Neural crest cell (in vitro differentiated cells): ENCODE results near the gene RGS16. TPM values are rescaled to one million over a fixed set of nuclear protein-coding genes. Genes with fewer than 3 reads are reported as not detected.

Source experiments
- DNase-seq: peaks from one replicate; pipeline ENCODE4 v3.0.0; 2021; ENCODE audit warnings: low read depth, mixed read lengths, low spot score
- H3K27ac Mint-ChIP-seq: one replicate; pipeline ENCODE4 v1.8.0; 2021; ENCODE audit warnings: mild to moderate bottlenecking, mixed read lengths; ENCODE audit not compliant: unreplicated experiment
- H3K27me3 Mint-ChIP-seq: 2 replicates; pipeline ENCODE4 v1.8.0; 2021; ENCODE audit warnings: low read depth, mild to moderate bottlenecking, mixed read lengths
- H3K36me3 Mint-ChIP-seq: 2 replicates; pipeline ENCODE4 v1.8.0; 2021; ENCODE audit warnings: low read depth, mild to moderate bottlenecking, mixed read lengths
- H3K4me1 Mint-ChIP-seq: 2 replicates; pipeline ENCODE4 v1.8.0; 2021; ENCODE audit warnings: mixed read lengths
- H3K4me3 Mint-ChIP-seq: one replicate; pipeline ENCODE4 v1.8.0; 2021; ENCODE audit warnings: mild to moderate bottlenecking, mixed read lengths
- H3K9me3 Mint-ChIP-seq: 2 replicates; pipeline ENCODE4 v1.8.0; 2021; ENCODE audit warnings: mixed read lengths
- total RNA-seq: library from RNA; stranded (reverse); gene quantifications from 2 replicates; pipeline ENCODE4 v1.2.1, GENCODE V29; 2021
- TF ChIP-seq, protein P1 (sequence below): fragments of 200-600 bp; sonication (generic); conservative IDR thresholded peaks from 2 replicates; pipeline ENCODE4 v1.5.0; 2021; ENCODE audit warnings: antibody characterized with exemption, mild to moderate bottlenecking

RGS16 gene
- total RNA-seq, 1 donor from 2014 or later, result 6.4 TPM

DNA sequence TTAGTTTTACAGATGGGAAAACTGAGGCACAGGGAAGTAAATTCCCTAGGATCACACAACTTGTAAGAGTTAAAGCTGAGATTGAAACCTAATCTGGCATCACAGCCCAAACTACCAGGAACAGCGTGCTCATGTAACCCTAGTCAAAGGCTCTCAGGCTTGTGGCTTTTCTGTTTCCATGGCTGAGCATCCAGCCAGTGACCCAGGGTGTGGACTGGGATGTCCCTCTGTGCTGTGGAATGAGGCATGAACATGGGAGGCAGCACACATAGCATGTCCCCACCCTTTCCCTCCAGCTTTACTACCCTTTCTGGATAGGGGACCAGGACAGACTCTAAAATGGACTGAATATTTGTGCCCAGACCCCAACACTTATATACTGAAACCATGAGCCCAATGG lies 35.1 kb upstream of the RGS16 start:
- H3K4me1 Mint-ChIP-seq, result peaks cover 24% of the 10 kb centered on the region
- TF ChIP-seq, protein P1, sequence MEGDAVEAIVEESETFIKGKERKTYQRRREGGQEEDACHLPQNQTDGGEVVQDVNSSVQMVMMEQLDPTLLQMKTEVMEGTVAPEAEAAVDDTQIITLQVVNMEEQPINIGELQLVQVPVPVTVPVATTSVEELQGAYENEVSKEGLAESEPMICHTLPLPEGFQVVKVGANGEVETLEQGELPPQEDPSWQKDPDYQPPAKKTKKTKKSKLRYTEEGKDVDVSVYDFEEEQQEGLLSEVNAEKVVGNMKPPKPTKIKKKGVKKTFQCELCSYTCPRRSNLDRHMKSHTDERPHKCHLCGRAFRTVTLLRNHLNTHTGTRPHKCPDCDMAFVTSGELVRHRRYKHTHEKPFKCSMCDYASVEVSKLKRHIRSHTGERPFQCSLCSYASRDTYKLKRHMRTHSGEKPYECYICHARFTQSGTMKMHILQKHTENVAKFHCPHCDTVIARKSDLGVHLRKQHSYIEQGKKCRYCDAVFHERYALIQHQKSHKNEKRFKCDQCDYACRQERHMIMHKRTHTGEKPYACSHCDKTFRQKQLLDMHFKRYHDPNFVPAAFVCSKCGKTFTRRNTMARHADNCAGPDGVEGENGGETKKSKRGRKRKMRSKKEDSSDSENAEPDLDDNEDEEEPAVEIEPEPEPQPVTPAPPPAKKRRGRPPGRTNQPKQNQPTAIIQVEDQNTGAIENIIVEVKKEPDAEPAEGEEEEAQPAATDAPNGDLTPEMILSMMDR, result no peak
- no peaks in the 10 kb centered on the region for H3K9me3 Mint-ChIP-seq
- no peak overlapping the region for H3K4me3 Mint-ChIP-seq
- no peak for DNase-seq
- no peak overlapping the region for H3K27ac Mint-ChIP-seq
- no peaks in the 10 kb centered on the region for H3K27me3 Mint-ChIP-seq
- no peaks in the 10 kb centered on the region for H3K36me3 Mint-ChIP-seq

DNA sequence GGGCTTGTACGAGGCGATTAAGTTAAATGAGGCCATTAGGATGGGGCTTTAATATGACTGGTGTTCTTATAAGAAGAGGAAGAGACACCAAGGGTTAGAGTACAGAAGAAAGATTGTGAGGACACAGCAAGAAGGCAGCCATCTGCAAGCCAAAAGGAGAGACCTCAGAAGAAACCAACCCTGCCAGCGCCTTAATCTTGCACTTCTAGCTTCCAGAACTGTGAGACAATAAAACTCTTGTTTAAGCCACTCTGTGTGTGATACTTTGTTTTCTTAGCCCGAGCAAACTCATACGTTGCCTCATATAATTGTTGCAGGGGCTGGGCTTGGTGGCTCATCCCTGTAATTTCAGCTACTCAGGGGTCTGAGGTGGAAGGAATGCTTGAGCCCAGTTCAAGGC lies 33.6 kb upstream of the RGS16 start:
- H3K36me3 Mint-ChIP-seq, result no peaks in the 10 kb centered on the region
- H3K27me3 Mint-ChIP-seq, result no peaks in the 10 kb centered on the region
- H3K4me3 Mint-ChIP-seq, result no peak overlapping the region
- TF ChIP-seq, protein P1, result no peak
- H3K27ac Mint-ChIP-seq, result no peak overlapping the region
- no peaks in the 10 kb centered on the region for H3K9me3 Mint-ChIP-seq
- no peak for DNase-seq
- peaks cover 38% of the 10 kb centered on the region for H3K4me1 Mint-ChIP-seq

DNA sequence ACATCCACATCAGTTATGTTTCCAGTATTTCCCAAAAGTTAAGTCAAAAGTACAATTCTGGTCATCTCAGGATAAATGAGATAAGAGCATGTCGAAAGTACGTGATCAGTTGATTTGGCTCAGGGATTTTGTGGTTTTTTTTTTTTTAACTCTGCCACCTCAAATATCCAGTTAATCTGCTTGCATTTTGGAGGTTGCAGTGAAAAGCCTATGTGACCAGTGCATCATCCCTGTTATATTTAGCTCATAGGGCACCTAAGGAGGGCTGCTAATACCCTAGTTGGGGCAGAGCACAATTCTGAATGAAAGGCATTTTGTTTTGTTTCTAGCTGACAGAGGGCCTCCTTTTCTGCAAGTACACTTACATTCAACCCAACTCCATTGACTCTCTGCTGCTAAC lies 31.7 kb upstream of the RGS16 start:
- Mint-ChIP-seq H3K27ac (no peak overlapping the region), H3K4me3 (no peak overlapping the region), H3K4me1 (peaks cover 50% of the 10 kb centered on the region), H3K36me3 (no peaks in the 10 kb centered on the region), H3K9me3 (no peaks in the 10 kb centered on the region), H3K27me3 (no peaks in the 10 kb centered on the region)
- TF ChIP-seq, protein P1, result no peak
- no peak for DNase-seq

DNA sequence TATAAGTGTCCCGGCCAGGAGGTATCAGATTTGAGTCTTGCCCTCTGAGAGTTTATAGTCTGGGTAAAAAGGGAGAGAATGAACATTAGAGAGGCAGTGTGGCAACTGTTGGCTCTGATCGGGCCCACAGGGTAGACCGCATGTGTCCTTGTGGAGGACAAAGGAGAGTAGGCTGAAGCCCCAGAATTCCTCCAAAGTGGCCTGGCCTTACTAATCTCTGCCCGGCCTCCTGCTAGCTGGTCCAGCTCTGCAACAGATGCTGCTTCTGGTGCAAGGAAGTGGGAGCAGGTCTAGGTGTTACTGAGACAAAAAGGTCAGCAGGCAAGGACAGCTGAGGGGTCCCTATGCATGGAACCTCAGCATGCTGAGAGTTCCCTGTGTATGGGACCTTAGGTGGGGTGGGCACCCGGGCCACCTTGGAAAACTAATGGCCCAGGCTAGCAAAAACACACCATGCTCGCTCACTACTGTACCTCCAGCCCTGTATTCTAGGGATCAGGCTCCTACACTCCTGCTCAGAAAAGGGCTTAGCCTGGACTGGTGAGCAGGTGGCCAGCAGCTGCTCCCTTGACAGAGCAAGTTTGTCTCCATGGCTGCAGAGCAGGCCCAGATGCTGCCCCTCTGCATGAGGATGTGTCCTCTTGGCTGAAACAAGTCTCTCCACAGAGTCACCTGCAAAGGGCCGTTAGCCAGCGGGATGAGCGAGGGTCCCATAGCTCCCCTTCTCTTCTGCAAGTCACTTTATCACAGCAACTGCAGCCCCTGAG lies 30.3 kb upstream of the RGS16 start:
- H3K27me3 Mint-ChIP-seq, result no peaks in the 10 kb centered on the region
- H3K36me3 Mint-ChIP-seq, result no peaks in the 10 kb centered on the region
- no peak overlapping the region for H3K4me3 Mint-ChIP-seq
- H3K4me1 Mint-ChIP-seq, result peaks cover 64% of the 10 kb centered on the region
- peak overlapping the region; percentile 6 for H3K27ac Mint-ChIP-seq
- TF ChIP-seq, protein P1, result no peak
- DNase-seq, result no peak
- no peaks in the 10 kb centered on the region for H3K9me3 Mint-ChIP-seq

DNA sequence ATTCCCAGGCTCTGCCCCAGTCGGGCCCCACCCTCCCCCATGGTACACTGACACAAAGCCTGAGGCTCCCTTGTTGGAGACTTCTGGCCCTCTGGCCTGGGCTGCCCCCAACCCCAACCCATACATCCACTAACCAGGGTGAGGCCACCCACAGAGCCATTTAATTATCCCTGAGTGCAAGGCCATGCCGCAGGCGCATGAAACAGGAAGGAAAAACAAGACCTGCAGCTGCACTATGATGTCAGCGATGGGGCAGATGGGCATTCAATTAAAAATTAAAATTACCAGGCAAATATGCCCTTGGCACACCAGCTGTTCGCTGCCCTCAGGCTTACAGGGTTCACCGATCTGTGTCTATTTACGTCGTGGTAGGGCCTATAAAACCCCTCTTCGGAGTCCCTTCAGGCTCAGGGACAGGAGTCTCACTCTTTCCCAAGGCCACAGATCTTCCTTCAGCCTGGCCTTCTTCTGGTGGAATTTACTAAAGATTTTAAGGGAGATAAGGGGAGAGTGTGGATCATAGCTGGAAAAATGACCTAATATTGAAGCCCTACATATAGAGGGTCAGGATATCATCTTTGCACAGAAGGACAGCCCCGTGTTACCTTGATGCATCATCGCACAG lies 29.6 kb upstream of the RGS16 start:
- Mint-ChIP-seq H3K27me3 (no peaks in the 10 kb centered on the region), H3K4me1 (peaks cover 70% of the 10 kb centered on the region), H3K4me3 (no peak overlapping the region), H3K36me3 (no peaks in the 10 kb centered on the region), H3K9me3 (no peaks in the 10 kb centered on the region), H3K27ac (no peak overlapping the region)
- DNase-seq, result no peak
- TF ChIP-seq, protein P1, result no peak
